ENCODE results near the gene PIGC.
"Not testable (repeated sequence)": the region's sequence is repeated elsewhere in the genome, so short reads cannot be mapped to it uniquely, and the experiment has no call there.

The PIGC gene

GRCh38 chr1:172466795-172467407, 23.0 kb upstream of the PIGC start:
- no peak for DNase-seq (ENCODE audit: low read depth)

- DNase-seq (ENCODE audit: low read depth): no peak
Measured at GRCh38 chr1:172465617-172466016, 21.7 kb upstream of the PIGC start.

GRCh38 chr1:172460887-172461315, 17.0 kb upstream of the PIGC start:
- peak; percentile 56 for DNase-seq (ENCODE audit: low read depth)

- no peak for DNase-seq (ENCODE audit: low read depth)
Measured at GRCh38 chr1:172460177-172460576, 16.3 kb upstream of the PIGC start.

- DNase-seq (ENCODE audit: low read depth): no peak
Measured at GRCh38 chr1:172457479-172458130, 13.7 kb upstream of the PIGC start.

GRCh38 chr1:172456344-172456769, 12.5 kb upstream of the PIGC start:
- DNase-seq (ENCODE audit: low read depth): no peak

- DNase-seq (ENCODE audit: low read depth): no peak
Measured at GRCh38 chr1:172455451-172455850, 11.6 kb upstream of the PIGC start.

GRCh38 chr1:172453607-172454006, 9.7 kb upstream of the PIGC start:
- no peak for DNase-seq (ENCODE audit: low read depth)

- no peak for DNase-seq (ENCODE audit: low read depth)
Measured at GRCh38 chr1:172453153-172453545, 9.3 kb upstream of the PIGC start.

- no peak for DNase-seq (ENCODE audit: low read depth)
Measured at GRCh38 chr1:172452536-172453152, 8.8 kb upstream of the PIGC start.

- DNase-seq (ENCODE audit: low read depth): peak; percentile 41
Measured at GRCh38 chr1:172451002-172451443, 7.2 kb upstream of the PIGC start.

- no peak for DNase-seq (ENCODE audit: low read depth)
Measured at GRCh38 chr1:172450524-172450885, 6.6 kb upstream of the PIGC start.

- DNase-seq (ENCODE audit: low read depth): peak; percentile 71
Measured at GRCh38 chr1:172449585-172450523, 6.0 kb upstream of the PIGC start.

GRCh38 chr1:172448995-172449584, 5.2 kb upstream of the PIGC start:
- no peak for DNase-seq (ENCODE audit: low read depth)

- no peak for DNase-seq (ENCODE audit: low read depth)
Measured at GRCh38 chr1:172447641-172448040, 3.8 kb upstream of the PIGC start.

- DNase-seq (ENCODE audit: low read depth): no peak
Measured at GRCh38 chr1:172446547-172446946, 2.7 kb upstream of the PIGC start.

GRCh38 chr1:172442843-172443565, 865 bp downstream of the PIGC start:
- no peak for DNase-seq (ENCODE audit: low read depth)

- DNase-seq (ENCODE audit: low read depth): no peak
Measured at GRCh38 chr1:172442404-172442803, 1.5 kb downstream of the PIGC start.

- DNase-seq (ENCODE audit: low read depth): not testable (repeated sequence)
Measured at GRCh38 chr1:172437183-172437582, 6.7 kb downstream of the PIGC start.

GRCh38 chr1:172431721-172432192, 12.1 kb downstream of the PIGC start:
- DNase-seq (ENCODE audit: low read depth): no peak

GRCh38 chr1:172431204-172431603, 12.7 kb downstream of the PIGC start:
- no peak for DNase-seq (ENCODE audit: low read depth)
